Testis (tissue), 2 donors: ENCODE measurements around the gene MRPL40.

Source experiments
- CTCF ChIP-seq, 3 experiments: fragments of 450-650 bp in 2 of 3; fragments of 200-600 bp in 1 of 3; sonication (generic) in 1 of 3; IDR thresholded peaks; one replicate each; pipeline ENCODE4 v1.5.1; 2016 to 2019; ENCODE audit warnings: antibody characterized with exemption in 3 of 3, mild to moderate bottlenecking in 2 of 3, moderate library complexity in 1 of 3
- POLR2A ChIP-seq: fragments of 450-650 bp; IDR thresholded peaks from one replicate; pipeline ENCODE4 v1.6.1; 2017; ENCODE audit warnings: antibody characterized with exemption, mild to moderate bottlenecking, moderate library complexity

GRCh38 chr22:19451570-19451969 lies 19.2 kb downstream of the MRPL40 start:
- TF ChIP-seq CTCF (IDR thresholded peaks at IDR 0.05) (no peak), POLR2A (no peak)
